A172 (cell line): ENCODE measurements around the gene SLC12A9. TPM values are rescaled to one million over a fixed set of nuclear protein-coding genes. Genes with fewer than 3 reads are reported as not detected.
A peak's percentile ranks its signal among the peaks of the same experiment; 100 is the strongest.

ENCODE experiments used
- DNase-seq: peaks from one replicate; pipeline ENCODE4 v3.0.0-alpha.2; 2015; ENCODE audit warnings: low spot score
- total RNA-seq: library from RNA; depleted of rRNA; stranded (reverse); fragments of >200 nt; shearing (Covaris generic); gene quantifications from 2 replicates; pipeline ENCODE4 v1.2.3, GENCODE V29; 2014

The SLC12A9 gene
- total RNA-seq, 1 experiment from 2014 or later, result 9.6 TPM

GRCh38 chr7:100884736-100885439 lies 32.4 kb downstream of the SLC12A9 start:
- DNase-seq, result no peak

- DNase-seq, result no peak
Measured at GRCh38 chr7:100885440-100886141, 33.1 kb downstream of the SLC12A9 start.

GRCh38 chr7:100886142-100886935 lies 33.8 kb downstream of the SLC12A9 start:
- no peak for DNase-seq

GRCh38 chr7:100886936-100887515 lies 34.5 kb downstream of the SLC12A9 start:
- DNase-seq, result no peak

- no peak for DNase-seq
Measured at GRCh38 chr7:100887516-100888290, 35.2 kb downstream of the SLC12A9 start.

- DNase-seq, result no peak
Measured at GRCh38 chr7:100888291-100888987, 35.9 kb downstream of the SLC12A9 start.

GRCh38 chr7:100888988-100889750 lies 36.7 kb downstream of the SLC12A9 start, which contains the start of gene UFSP1:
Gene UFSP1, minus strand, starts transcription at chr7:100889715. Its CDS starts 444 bp downstream, at chr7:100889271.
- no peak for DNase-seq

GRCh38 chr7:100890653-100891567 lies 38.4 kb downstream of the SLC12A9 start:
- DNase-seq, result no peak

GRCh38 chr7:100891568-100892247 lies 39.2 kb downstream of the SLC12A9 start:
- DNase-seq, result peak; percentile 72

- DNase-seq, result no peak
Measured at GRCh38 chr7:100892364-100893317, 40.1 kb downstream of the SLC12A9 start.

GRCh38 chr7:100893318-100893895 lies 40.9 kb downstream of the SLC12A9 start:
- no peak for DNase-seq

- no peak for DNase-seq
Measured at GRCh38 chr7:100893910-100894721, 41.6 kb downstream of the SLC12A9 start.

- no peak for DNase-seq
Measured at GRCh38 chr7:100894860-100895700, 42.6 kb downstream of the SLC12A9 start.

- no peak for DNase-seq
Measured at GRCh38 chr7:100895701-100895955, 43.1 kb downstream of the SLC12A9 start, which contains the start of gene ACHE. Gene ACHE, minus strand, starts transcription at chr7:100895888. Its CDS starts 1,656 bp downstream, at chr7:100894232.
